HL-60 (cell line): Measurements from ENCODE around the gene STIM2.
"Not testable (repeated sequence)": the region's sequence is repeated elsewhere in the genome, so short reads cannot be mapped to it uniquely, and the experiment has no call there.

Experiments used
- DNase-seq, 2 experiments: peaks; one replicate each; pipeline ENCODE4 v3.0.0-alpha.2; 2010 to 2020; ENCODE audit warnings: low read depth in 1 of 2, low spot score in 1 of 2
- H3K27ac ChIP-seq: fragments of 250-450 bp; sonication (Bioruptor Pico); replicated peaks from 2 replicates; pipeline ENCODE4 v1.5.1; 2020; ENCODE audit warnings: mild to moderate bottlenecking, moderate library complexity
- H3K27me3 ChIP-seq: fragments of 250-450 bp; sonication (Bioruptor Pico); 2 replicates; pipeline ENCODE4 v1.5.1; 2021; ENCODE audit warnings: mild to moderate bottlenecking, moderate library complexity; ENCODE audit not compliant: insufficient read depth, poor library complexity, severe bottlenecking
- H3K4me3 ChIP-seq: replicated peaks from 2 replicates; pipeline ENCODE4 v1.5.1; 2011; ENCODE audit warnings: mild to moderate bottlenecking, control low read depth, low read length; ENCODE audit not compliant: insufficient read depth
- GABPA ChIP-seq: IDR thresholded peaks from 2 replicates; pipeline ENCODE4 v1.6.1; 2012; ENCODE audit warnings: low read depth
- POLR2AphosphoS5 ChIP-seq: IDR thresholded peaks from 2 replicates; pipeline ENCODE4 v1.6.1; 2012; ENCODE audit warnings: low read depth
- REST ChIP-seq: IDR thresholded peaks from 2 replicates; pipeline ENCODE4 v1.6.1; 2012; ENCODE audit warnings: low read depth; ENCODE audit not compliant: insufficient replicate concordance
- SPI1 ChIP-seq: IDR thresholded peaks from 2 replicates; pipeline ENCODE4 v1.6.1; 2012; ENCODE audit warnings: low read depth, mild to moderate bottlenecking, borderline replicate concordance
- TF ChIP-seq, protein P1 (sequence below): IDR thresholded peaks from one replicate; pipeline ENCODE4 v1.5.1; 2011; ENCODE audit warnings: low read length, control low read depth, inconsistent platforms; ENCODE audit not compliant: insufficient read depth

Gene STIM2

DNA sequence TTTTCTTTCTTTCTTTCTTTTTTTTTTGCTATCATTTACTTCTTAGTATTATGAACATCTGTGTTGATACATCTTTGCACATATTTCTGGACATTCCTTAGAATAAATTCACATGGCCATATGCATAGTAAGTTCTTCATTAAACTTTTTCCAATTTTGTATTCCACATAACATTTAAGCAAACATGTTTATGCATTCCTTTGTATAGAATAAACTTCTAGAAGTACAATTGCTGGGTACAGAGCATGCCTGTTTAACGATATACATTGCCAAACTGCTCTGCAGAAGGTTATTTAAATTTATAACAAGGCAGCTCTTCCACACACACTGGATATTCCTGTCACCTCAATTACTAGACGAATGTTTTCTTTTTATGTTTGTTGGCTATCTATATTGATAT is 36.0 kb upstream of the STIM2 start:
- DNase-seq: no peak
- TF ChIP-seq GABPA (no peak), SPI1 (no peak)
- TF ChIP-seq, protein P1, sequence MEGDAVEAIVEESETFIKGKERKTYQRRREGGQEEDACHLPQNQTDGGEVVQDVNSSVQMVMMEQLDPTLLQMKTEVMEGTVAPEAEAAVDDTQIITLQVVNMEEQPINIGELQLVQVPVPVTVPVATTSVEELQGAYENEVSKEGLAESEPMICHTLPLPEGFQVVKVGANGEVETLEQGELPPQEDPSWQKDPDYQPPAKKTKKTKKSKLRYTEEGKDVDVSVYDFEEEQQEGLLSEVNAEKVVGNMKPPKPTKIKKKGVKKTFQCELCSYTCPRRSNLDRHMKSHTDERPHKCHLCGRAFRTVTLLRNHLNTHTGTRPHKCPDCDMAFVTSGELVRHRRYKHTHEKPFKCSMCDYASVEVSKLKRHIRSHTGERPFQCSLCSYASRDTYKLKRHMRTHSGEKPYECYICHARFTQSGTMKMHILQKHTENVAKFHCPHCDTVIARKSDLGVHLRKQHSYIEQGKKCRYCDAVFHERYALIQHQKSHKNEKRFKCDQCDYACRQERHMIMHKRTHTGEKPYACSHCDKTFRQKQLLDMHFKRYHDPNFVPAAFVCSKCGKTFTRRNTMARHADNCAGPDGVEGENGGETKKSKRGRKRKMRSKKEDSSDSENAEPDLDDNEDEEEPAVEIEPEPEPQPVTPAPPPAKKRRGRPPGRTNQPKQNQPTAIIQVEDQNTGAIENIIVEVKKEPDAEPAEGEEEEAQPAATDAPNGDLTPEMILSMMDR: no peak
- Histone ChIP-seq H3K4me3 (no peak overlapping the region), H3K27me3 (no peaks in the 10 kb centered on the region), H3K27ac (no peak overlapping the region)

- TF ChIP-seq GABPA (no peak), REST (no peak), POLR2AphosphoS5 (no peak), SPI1 (peak; percentile 61; the same call in 1 of the 2 replicates)
- TF ChIP-seq, protein P1: no peak
- no peaks in the 10 kb centered on the region for H3K27me3 ChIP-seq
- H3K4me3 ChIP-seq: no peak overlapping the region
- H3K27ac ChIP-seq: peak overlapping the region; percentile 54
- peak; percentile 60 to 89 for DNase-seq
Measured at GRCh38 chr4:26826721-26827120, 33.9 kb upstream of the STIM2 start.

- H3K27me3 ChIP-seq, H3K4me3 ChIP-seq, DNase-seq: not testable (repeated sequence)
- H3K27ac ChIP-seq: peak overlapping the region; percentile 54
Measured at GRCh38 chr4:26827336-26827735, 33.3 kb upstream of the STIM2 start.

- Histone ChIP-seq H3K4me3 (no peak overlapping the region), H3K27me3 (no peaks in the 10 kb centered on the region)
Measured at GRCh38 chr4:26827798-26828197, 32.8 kb upstream of the STIM2 start.

More at GRCh38 chr4:26827798-26828197, 32.8 kb upstream of the STIM2 start:
- H3K27ac ChIP-seq: no peak overlapping the region
- no peak for DNase-seq
- TF ChIP-seq POLR2AphosphoS5 (no peak), REST (no peak), SPI1 (no peak), GABPA (no peak)
- TF ChIP-seq, protein P1: no peak
